HFF-Myc (cell line): ENCODE results near the gene FDCSP.
A peak's percentile ranks its signal among the peaks of the same experiment; 100 is the strongest.

Source experiments
- DNase-seq: peaks from one replicate; pipeline ENCODE4 v3.0.0-alpha.2; 2011; ENCODE audit warnings: low read depth; ENCODE audit errors: extremely low read depth
- H3K4me3 ChIP-seq: replicated peaks from 2 replicates; pipeline ENCODE4 v1.5.1; 2011; ENCODE audit warnings: low read depth, mild to moderate bottlenecking, control low read depth, low read length
- TF ChIP-seq, protein P1 (sequence below): IDR thresholded peaks from 2 replicates; pipeline ENCODE4 v1.5.1; 2012; ENCODE audit warnings: mild to moderate bottlenecking, low read depth, low read length, control low read depth; ENCODE audit errors: missing control alignments

FDCSP gene

DNA sequence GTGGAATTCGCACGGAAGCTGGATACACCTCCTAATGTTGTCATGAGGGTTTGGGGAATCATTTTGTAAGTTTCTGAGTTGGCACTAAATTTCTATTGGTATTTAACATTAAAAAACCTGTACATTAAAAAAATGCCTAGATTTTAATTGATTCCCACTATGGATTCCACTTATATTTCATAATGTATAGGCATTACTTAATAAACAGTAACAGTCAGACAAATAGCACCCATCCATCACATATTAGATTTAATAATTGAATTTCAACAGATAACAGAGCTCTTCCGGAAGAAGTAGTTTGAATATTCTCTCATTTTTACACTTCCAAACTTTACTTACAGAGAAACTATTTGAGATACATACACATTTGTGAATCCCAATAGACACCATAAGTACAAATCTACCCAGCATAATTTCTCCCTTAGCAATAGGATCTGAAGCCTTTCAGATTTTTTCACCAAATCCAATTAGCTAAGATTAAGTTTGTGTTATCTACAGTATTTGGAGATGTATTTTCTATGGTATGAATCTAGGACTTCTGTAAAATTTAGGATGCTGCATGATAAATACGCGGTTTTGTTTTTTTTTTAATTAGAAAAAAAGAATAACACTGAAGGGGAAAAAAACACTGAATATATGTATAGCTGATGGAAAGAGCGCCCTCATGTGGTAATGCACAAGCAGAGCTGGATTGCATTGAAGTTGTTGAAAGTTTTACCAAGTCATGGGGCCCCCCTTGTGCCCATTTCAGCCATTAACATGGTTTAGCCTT, 42.6 kb upstream of the FDCSP start:
- no peak overlapping the region for H3K4me3 ChIP-seq
- DNase-seq, result no peak
- TF ChIP-seq, protein P1, sequence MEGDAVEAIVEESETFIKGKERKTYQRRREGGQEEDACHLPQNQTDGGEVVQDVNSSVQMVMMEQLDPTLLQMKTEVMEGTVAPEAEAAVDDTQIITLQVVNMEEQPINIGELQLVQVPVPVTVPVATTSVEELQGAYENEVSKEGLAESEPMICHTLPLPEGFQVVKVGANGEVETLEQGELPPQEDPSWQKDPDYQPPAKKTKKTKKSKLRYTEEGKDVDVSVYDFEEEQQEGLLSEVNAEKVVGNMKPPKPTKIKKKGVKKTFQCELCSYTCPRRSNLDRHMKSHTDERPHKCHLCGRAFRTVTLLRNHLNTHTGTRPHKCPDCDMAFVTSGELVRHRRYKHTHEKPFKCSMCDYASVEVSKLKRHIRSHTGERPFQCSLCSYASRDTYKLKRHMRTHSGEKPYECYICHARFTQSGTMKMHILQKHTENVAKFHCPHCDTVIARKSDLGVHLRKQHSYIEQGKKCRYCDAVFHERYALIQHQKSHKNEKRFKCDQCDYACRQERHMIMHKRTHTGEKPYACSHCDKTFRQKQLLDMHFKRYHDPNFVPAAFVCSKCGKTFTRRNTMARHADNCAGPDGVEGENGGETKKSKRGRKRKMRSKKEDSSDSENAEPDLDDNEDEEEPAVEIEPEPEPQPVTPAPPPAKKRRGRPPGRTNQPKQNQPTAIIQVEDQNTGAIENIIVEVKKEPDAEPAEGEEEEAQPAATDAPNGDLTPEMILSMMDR, result peak; percentile 35

DNA sequence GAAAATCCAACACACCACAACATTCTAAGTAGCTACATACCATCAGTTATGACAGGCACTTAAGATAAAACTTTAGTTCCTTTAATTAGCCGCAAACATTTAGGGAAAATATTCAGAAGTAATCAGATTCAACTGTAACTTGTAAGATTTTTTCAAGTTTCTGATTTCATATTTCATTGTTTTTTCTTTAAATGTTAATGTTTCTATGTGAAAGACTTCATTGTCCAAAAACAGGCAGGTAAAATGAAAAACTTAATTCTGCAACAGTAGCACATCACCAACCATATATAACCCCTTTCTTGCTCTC, 42.0 kb upstream of the FDCSP start:
- TF ChIP-seq, protein P1, result no peak
- no peak overlapping the region for H3K4me3 ChIP-seq
- DNase-seq, result no peak

GRCh38 chr4:70187216-70187615, 38.7 kb upstream of the FDCSP start:
- no peak for DNase-seq
- TF ChIP-seq, protein P1, result no peak
- no peak overlapping the region for H3K4me3 ChIP-seq

DNA sequence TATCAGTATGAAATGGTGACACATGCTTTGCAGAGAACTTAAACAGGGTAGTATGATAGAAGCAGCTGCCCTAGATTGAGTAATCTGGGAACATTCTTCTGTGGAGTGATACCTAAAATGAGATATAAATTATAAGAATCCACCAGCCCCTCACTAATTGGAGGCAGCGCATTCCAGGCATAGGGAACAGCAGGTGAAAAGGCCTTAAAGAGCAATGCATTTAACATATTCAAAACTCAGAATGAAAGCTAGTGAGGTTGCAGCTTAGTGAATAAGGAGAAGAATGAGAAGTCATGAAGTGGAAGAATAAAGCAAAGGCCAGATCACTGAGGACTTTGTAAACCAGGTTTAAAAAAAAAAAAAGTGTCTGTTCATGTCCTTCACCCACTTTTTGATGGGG, 35.3 kb upstream of the FDCSP start:
- no peak for DNase-seq
- TF ChIP-seq, protein P1, result no peak
- no peak overlapping the region for H3K4me3 ChIP-seq

- no peak overlapping the region for H3K4me3 ChIP-seq
- TF ChIP-seq, protein P1, result no peak
- no peak for DNase-seq
These were observed 34.3 kb upstream of the FDCSP start for GRCh38 chr4:70191647-70192046.

DNA sequence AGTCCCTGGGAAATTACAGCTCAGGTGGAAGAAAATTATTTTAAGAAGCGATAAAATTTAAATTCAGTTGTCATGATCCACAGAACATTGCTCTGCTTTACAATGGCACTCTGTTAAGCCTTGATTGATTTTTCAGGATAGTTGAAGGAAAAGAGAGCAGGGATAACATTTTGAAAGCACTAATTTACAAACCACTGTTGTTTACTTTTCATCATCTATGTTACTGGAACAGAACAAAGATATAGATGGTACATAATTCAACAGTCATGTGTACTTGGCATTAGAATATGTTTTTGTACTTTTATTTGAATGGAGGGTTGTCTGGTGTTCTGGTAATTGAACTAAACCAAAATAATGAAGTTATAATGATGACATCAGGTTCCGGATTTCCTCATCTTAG, 33.0 kb upstream of the FDCSP start:
- DNase-seq, result no peak

More for the DNA sequence above, 33.0 kb upstream of the FDCSP start:
- no peak overlapping the region for H3K4me3 ChIP-seq
- TF ChIP-seq, protein P1, result no peak
